Calu3 (cell line): ENCODE data around the gene POLR2M. TPM values are rescaled to one million over a fixed set of nuclear protein-coding genes. Genes with fewer than 3 reads are reported as not detected.

Experiments used
- BruUV-seq: library from RNA; stranded (reverse); fragments of 400-500 nt; replicated peaks from 2 replicates; lab custom pipeline; 2021; lab: Mats Ljungman, UMichigan
- CTCF ChIA-PET: fragments of 300-600 bp; sonication (Branson Sonifier 250); formaldehyde crosslinking; loops from one replicate; lab custom pipeline; 2022; ENCODE audit warnings: antibody characterized with exemption; lab: Charles Lee
- DNase-seq: peaks from one replicate; pipeline ENCODE4 v3.0.0; 2022
- H3K27ac Mint-ChIP-seq: one replicate; pipeline ENCODE4 v1.8.0; 2022; ENCODE audit warnings: mixed read lengths; ENCODE audit not compliant: unreplicated experiment
- H3K27me3 Mint-ChIP-seq: one replicate; pipeline ENCODE4 v1.8.0; 2022; ENCODE audit warnings: mixed read lengths; ENCODE audit not compliant: unreplicated experiment
- H3K36me3 Mint-ChIP-seq: one replicate; pipeline ENCODE4 v1.8.0; 2022; ENCODE audit warnings: mild to moderate bottlenecking, moderate library complexity, mixed read lengths; ENCODE audit not compliant: insufficient read depth, unreplicated experiment
- H3K4me1 Mint-ChIP-seq: one replicate; pipeline ENCODE4 v1.8.0; 2022; ENCODE audit warnings: mild to moderate bottlenecking, low read depth, mixed read lengths; ENCODE audit not compliant: unreplicated experiment
- H3K4me3 Mint-ChIP-seq: one replicate; pipeline ENCODE4 v1.8.0; 2022; ENCODE audit warnings: mild to moderate bottlenecking, low read depth, moderate library complexity, mixed read lengths; ENCODE audit not compliant: unreplicated experiment
- H3K9me3 Mint-ChIP-seq: one replicate; pipeline ENCODE4 v1.8.0; 2022; ENCODE audit warnings: low read depth, mixed read lengths; ENCODE audit not compliant: unreplicated experiment
- CTCF ChIP-seq: fragments of 200-600 bp; IDR thresholded peaks from one replicate; pipeline ENCODE4 v1.8.0; 2022; ENCODE audit warnings: antibody characterized with exemption; ENCODE audit not compliant: unreplicated experiment
- intact Hi-C: fragments of 100-400 bp; cut with micrococcal nuclease; formaldehyde crosslinking; loops from one replicate; pipeline ENCODE4 v1.10.0; 2022; ENCODE audit not compliant: unreplicated experiment
- total RNA-seq: library from RNA; stranded (reverse); gene quantifications from 2 replicates; pipeline ENCODE4 v1.2.3, GENCODE V29; 2022

Gene POLR2M
- total RNA-seq, 1 experiment from 2014 or later = 102 TPM

GRCh38 chr15:57691082-57691481 lies 15.4 kb upstream of the POLR2M start:
- Mint-ChIP-seq H3K36me3 (no peaks in the 10 kb centered on the region), H3K4me3 (no peak overlapping the region), H3K9me3 (no peaks in the 10 kb centered on the region), H3K4me1 (no peaks in the 10 kb centered on the region), H3K27me3 (no peaks in the 10 kb centered on the region), H3K27ac (no peak overlapping the region)
- TF ChIP-seq CTCF = no peak
- intact Hi-C loops = no loop called here
- CTCF ChIA-PET = no interaction called here
- DNase-seq = no peak
- BruUV-seq = no TSS peak

GRCh38 chr15:57692709-57693108 lies 13.8 kb upstream of the POLR2M start:
- no peak overlapping the region for H3K4me3 Mint-ChIP-seq
- H3K36me3 Mint-ChIP-seq = no peaks in the 10 kb centered on the region
- no TSS peak for BruUV-seq
- H3K4me1 Mint-ChIP-seq = no peaks in the 10 kb centered on the region
- CTCF ChIA-PET = no interaction called here
- TF ChIP-seq CTCF = no peak
- H3K27ac Mint-ChIP-seq = no peak overlapping the region
- no peaks in the 10 kb centered on the region for H3K9me3 Mint-ChIP-seq
- intact Hi-C loops = no loop called here
- H3K27me3 Mint-ChIP-seq = no peaks in the 10 kb centered on the region
- no peak for DNase-seq

- Mint-ChIP-seq H3K27me3 (no peaks in the 10 kb centered on the region), H3K27ac (no peak overlapping the region), H3K4me3 (no peak overlapping the region), H3K36me3 (no peaks in the 10 kb centered on the region), H3K9me3 (no peaks in the 10 kb centered on the region), H3K4me1 (no peaks in the 10 kb centered on the region)
- intact Hi-C loops = no loop called here
- no peak for DNase-seq
- no TSS peak for BruUV-seq
- CTCF ChIA-PET = no interaction called here
- no peak for TF ChIP-seq CTCF
These were observed 12.2 kb upstream of the POLR2M start for GRCh38 chr15:57694279-57694678.

DNA sequence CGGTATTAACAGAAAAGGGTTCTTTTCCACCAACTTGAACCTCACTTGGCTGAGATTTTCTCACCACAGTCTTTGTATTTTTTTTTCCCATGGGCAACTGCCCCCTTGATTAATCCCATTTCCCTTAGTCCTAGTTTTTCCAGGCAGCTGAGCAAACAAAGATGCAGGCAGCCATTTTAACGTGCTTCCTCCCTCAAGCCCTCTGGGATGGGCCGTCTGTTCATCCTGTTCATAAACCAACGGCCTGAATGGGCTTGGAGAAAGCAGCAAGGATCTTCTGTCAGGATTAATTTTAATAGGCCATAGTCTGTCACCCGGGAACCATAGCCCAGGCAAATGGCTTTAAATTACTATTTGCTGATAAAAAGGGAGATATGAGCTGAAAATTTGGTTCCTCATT lies 10.4 kb upstream of the POLR2M start:
- intact Hi-C loops = no loop called here
- Mint-ChIP-seq H3K27ac (no peak overlapping the region), H3K27me3 (no peaks in the 10 kb centered on the region), H3K4me1 (no peaks in the 10 kb centered on the region), H3K4me3 (no peak overlapping the region), H3K36me3 (no peaks in the 10 kb centered on the region), H3K9me3 (no peaks in the 10 kb centered on the region)
- BruUV-seq = no TSS peak
- DNase-seq = no peak
- CTCF ChIA-PET = interaction anchor here (0.9 kb wide), 1 partner anchor 10 kb away, joined by 4 read pairs; the partner anchor contains the start of gene POLR2M
- no peak for TF ChIP-seq CTCF

GRCh38 chr15:57697588-57697987 lies 8.9 kb upstream of the POLR2M start:
- no peak for DNase-seq

More at GRCh38 chr15:57697588-57697987, 8.9 kb upstream of the POLR2M start:
- no peak overlapping the region for H3K4me3 Mint-ChIP-seq
- no peaks in the 10 kb centered on the region for H3K4me1 Mint-ChIP-seq
- H3K27me3 Mint-ChIP-seq = no peaks in the 10 kb centered on the region
- no peaks in the 10 kb centered on the region for H3K36me3 Mint-ChIP-seq
- intact Hi-C loops = no loop called here
- BruUV-seq = no TSS peak
- CTCF ChIA-PET = no interaction called here
- no peak overlapping the region for H3K27ac Mint-ChIP-seq
- H3K9me3 Mint-ChIP-seq = no peaks in the 10 kb centered on the region
- no peak for TF ChIP-seq CTCF
